Chondrocyte (in vitro differentiated cells): ENCODE results near the gene CNTFR. TPM values are rescaled to one million over a fixed set of nuclear protein-coding genes. Genes with fewer than 3 reads are reported as not detected.

Experiments used
- DNase-seq: peaks from one replicate; pipeline ENCODE4 v3.0.0; 2021; ENCODE audit warnings: mixed read lengths, low spot score
- H3K27ac Mint-ChIP-seq: one replicate; pipeline ENCODE4 v1.8.0; 2021; ENCODE audit warnings: mild to moderate bottlenecking, moderate library complexity, mixed read lengths; ENCODE audit not compliant: unreplicated experiment
- H3K27me3 Mint-ChIP-seq: 2 replicates; pipeline ENCODE4 v1.8.0; 2021; ENCODE audit warnings: low read depth, mixed read lengths
- H3K36me3 Mint-ChIP-seq: 2 replicates; pipeline ENCODE4 v1.8.0; 2021; ENCODE audit warnings: low read depth, mixed read lengths
- H3K4me1 Mint-ChIP-seq: 2 replicates; pipeline ENCODE4 v1.8.0; 2021; ENCODE audit warnings: low read depth, mild to moderate bottlenecking, mixed read lengths
- H3K4me3 Mint-ChIP-seq: one replicate; pipeline ENCODE4 v1.8.0; 2021; ENCODE audit warnings: mild to moderate bottlenecking, moderate library complexity, mixed read lengths; ENCODE audit not compliant: unreplicated experiment
- H3K9me3 Mint-ChIP-seq: 2 replicates; pipeline ENCODE4 v1.8.0; 2021; ENCODE audit warnings: low read depth, mixed read lengths
- CTCF ChIP-seq: fragments of 200-600 bp; sonication (generic); IDR thresholded peaks from 2 replicates; pipeline ENCODE4 v1.5.0; 2021; ENCODE audit warnings: antibody characterized with exemption, mild to moderate bottlenecking, moderate library complexity
- total RNA-seq: library from RNA; stranded (reverse); gene quantifications from 3 replicates; pipeline ENCODE4 v1.2.1, GENCODE V29; 2021

Gene CNTFR
- total RNA-seq, 1 donor from 2014 or later, result 0.12 TPM

GRCh38 chr9:34546834-34547827 is 42.4 kb downstream of the CNTFR start:
- peaks cover 34% of the 10 kb centered on the region for H3K27me3 Mint-ChIP-seq
- H3K36me3 Mint-ChIP-seq, result no peaks in the 10 kb centered on the region
- peaks cover 2% of the 10 kb centered on the region for H3K4me1 Mint-ChIP-seq

GRCh38 chr9:34546102-34546833 is 43.3 kb downstream of the CNTFR start:
- peaks cover 34% of the 10 kb centered on the region for H3K27me3 Mint-ChIP-seq
- DNase-seq, result no peak
- H3K4me1 Mint-ChIP-seq, result peaks cover 2% of the 10 kb centered on the region
- no peaks in the 10 kb centered on the region for H3K36me3 Mint-ChIP-seq
- no peak for TF ChIP-seq CTCF
- H3K4me3 Mint-ChIP-seq, result no peak overlapping the region
- H3K27ac Mint-ChIP-seq, result no peak overlapping the region
- H3K9me3 Mint-ChIP-seq, result peaks cover 4% of the 10 kb centered on the region

More at GRCh38 chr9:34546834-34547827, 42.4 kb downstream of the CNTFR start:
- H3K9me3 Mint-ChIP-seq, result peaks cover 3% of the 10 kb centered on the region
- peak; percentile 83 for TF ChIP-seq CTCF
- no peak for DNase-seq
- no peak overlapping the region for H3K4me3 Mint-ChIP-seq
- H3K27ac Mint-ChIP-seq, result no peak overlapping the region

GRCh38 chr9:34545497-34545896 is 44.0 kb downstream of the CNTFR start:
- no peak for TF ChIP-seq CTCF
- H3K4me3 Mint-ChIP-seq, result no peak overlapping the region
- peaks cover 4% of the 10 kb centered on the region for H3K9me3 Mint-ChIP-seq

GRCh38 chr9:34544035-34544434 is 45.5 kb downstream of the CNTFR start:
- H3K36me3 Mint-ChIP-seq, result no peaks in the 10 kb centered on the region
- DNase-seq, result no peak
- TF ChIP-seq CTCF, result no peak
- peaks cover 4% of the 10 kb centered on the region for H3K9me3 Mint-ChIP-seq
- peaks cover 6% of the 10 kb centered on the region for H3K4me1 Mint-ChIP-seq
- peaks cover 34% of the 10 kb centered on the region for H3K27me3 Mint-ChIP-seq
- no peak overlapping the region for H3K27ac Mint-ChIP-seq
- H3K4me3 Mint-ChIP-seq, result no peak overlapping the region

More at GRCh38 chr9:34545497-34545896, 44.0 kb downstream of the CNTFR start:
- H3K36me3 Mint-ChIP-seq, result no peaks in the 10 kb centered on the region
- no peak overlapping the region for H3K27ac Mint-ChIP-seq
- peaks cover 34% of the 10 kb centered on the region for H3K27me3 Mint-ChIP-seq
- no peak for DNase-seq
- H3K4me1 Mint-ChIP-seq, result peaks cover 6% of the 10 kb centered on the region

GRCh38 chr9:34541540-34541939 is 48.0 kb downstream of the CNTFR start:
- Mint-ChIP-seq H3K9me3 (peaks cover 4% of the 10 kb centered on the region), H3K27me3 (peaks cover 23% of the 10 kb centered on the region), H3K27ac (no peak overlapping the region), H3K4me3 (no peak overlapping the region), H3K36me3 (no peaks in the 10 kb centered on the region), H3K4me1 (peaks cover 3% of the 10 kb centered on the region)
- no peak for DNase-seq
- no peak for TF ChIP-seq CTCF
